HL-60 (cell line): ENCODE results near the gene TSPAN18.

Source experiments
- DNase-seq, 2 experiments: peaks; one replicate each; pipeline ENCODE4 v3.0.0-alpha.2; 2010 to 2020; ENCODE audit warnings: low read depth in 1 of 2, low spot score in 1 of 2
- H3K27ac ChIP-seq: fragments of 250-450 bp; sonication (Bioruptor Pico); replicated peaks from 2 replicates; pipeline ENCODE4 v1.5.1; 2020; ENCODE audit warnings: mild to moderate bottlenecking, moderate library complexity
- H3K27me3 ChIP-seq: fragments of 250-450 bp; sonication (Bioruptor Pico); 2 replicates; pipeline ENCODE4 v1.5.1; 2021; ENCODE audit warnings: mild to moderate bottlenecking, moderate library complexity; ENCODE audit not compliant: insufficient read depth, poor library complexity, severe bottlenecking
- H3K4me3 ChIP-seq: replicated peaks from 2 replicates; pipeline ENCODE4 v1.5.1; 2011; ENCODE audit warnings: mild to moderate bottlenecking, control low read depth, low read length; ENCODE audit not compliant: insufficient read depth
- GABPA ChIP-seq: IDR thresholded peaks from 2 replicates; pipeline ENCODE4 v1.6.1; 2012; ENCODE audit warnings: low read depth
- POLR2AphosphoS5 ChIP-seq: IDR thresholded peaks from 2 replicates; pipeline ENCODE4 v1.6.1; 2012; ENCODE audit warnings: low read depth
- SPI1 ChIP-seq: IDR thresholded peaks from 2 replicates; pipeline ENCODE4 v1.6.1; 2012; ENCODE audit warnings: low read depth, mild to moderate bottlenecking, borderline replicate concordance
- TF ChIP-seq, protein P1 (sequence below): IDR thresholded peaks from one replicate; pipeline ENCODE4 v1.5.1; 2011; ENCODE audit warnings: low read length, control low read depth, inconsistent platforms; ENCODE audit not compliant: insufficient read depth
- TF ChIP-seq, protein P2 (sequence below): IDR thresholded peaks from 2 replicates; pipeline ENCODE4 v1.6.1; 2012; ENCODE audit warnings: low read depth; ENCODE audit not compliant: insufficient replicate concordance

Gene TSPAN18

DNA sequence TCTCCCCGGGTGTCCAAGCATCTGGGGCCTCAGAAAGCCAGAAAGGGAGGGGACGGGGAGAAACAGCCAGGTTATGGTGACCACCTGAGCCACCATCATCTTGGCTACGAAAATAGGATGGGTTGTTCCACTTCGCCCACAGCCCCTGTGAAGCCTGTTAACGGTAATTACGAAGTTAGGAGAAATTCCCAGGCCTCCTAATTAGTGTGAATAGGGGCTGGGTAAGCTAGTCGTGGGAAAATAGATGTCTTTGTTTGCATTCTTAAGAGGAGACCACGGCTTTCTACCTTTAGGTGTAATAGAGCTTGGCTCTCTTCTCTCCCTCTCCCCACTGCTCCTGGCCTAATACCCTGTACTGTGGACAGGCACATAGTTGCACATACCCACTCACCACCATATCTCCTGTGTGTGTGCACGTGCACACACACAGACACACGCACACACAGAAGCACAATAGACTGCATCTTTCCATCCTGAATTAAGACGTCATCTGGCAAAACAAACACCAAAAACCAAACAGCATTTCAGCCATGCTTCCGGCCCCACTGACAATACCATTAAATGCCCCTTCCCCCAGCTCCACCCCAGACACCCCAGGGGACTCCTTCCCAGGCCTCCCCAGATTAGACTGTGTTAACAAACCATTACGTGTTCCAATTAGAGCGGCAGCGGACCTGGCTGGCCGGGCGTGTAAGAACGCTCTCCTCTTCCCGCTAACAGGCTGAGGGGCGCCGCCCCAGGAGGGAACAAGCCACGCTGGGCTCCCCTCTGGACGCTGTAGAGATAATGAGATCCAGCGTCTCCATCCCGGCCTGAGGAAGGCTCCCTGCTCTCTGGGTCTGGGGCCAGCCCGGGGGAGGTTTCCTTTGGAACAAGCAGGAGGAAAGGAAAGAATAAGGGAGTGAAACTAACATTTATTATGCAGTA is 151.1 kb downstream of the TSPAN18 start:
- no peak overlapping the region for H3K4me3 ChIP-seq
- no peak for DNase-seq
- no peak for TF ChIP-seq SPI1
- no peak overlapping the region for H3K27ac ChIP-seq
- H3K27me3 ChIP-seq, result no peaks in the 10 kb centered on the region

DNA sequence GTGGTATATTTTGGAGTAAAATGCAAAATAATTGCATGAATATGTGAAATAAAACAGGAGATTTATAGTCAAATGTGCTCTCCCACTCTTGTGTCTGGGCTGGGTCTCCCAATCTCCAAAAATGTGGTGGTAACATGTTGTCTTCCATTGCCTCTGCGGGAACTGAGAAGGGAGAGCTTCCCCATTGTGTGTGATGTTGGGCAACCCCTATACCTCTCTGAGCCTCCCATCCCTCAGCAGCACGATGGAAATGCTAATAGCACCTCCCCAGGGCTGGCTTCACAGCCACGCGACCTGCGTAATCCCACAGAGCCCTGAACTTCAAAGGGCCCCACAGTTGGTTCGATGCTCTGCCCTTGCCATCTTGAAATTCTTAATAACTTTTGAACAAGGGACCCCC is 151.9 kb downstream of the TSPAN18 start:
- peaks cover 3% of the 10 kb centered on the region for H3K27me3 ChIP-seq
- DNase-seq, result no peak
- TF ChIP-seq, protein P1, sequence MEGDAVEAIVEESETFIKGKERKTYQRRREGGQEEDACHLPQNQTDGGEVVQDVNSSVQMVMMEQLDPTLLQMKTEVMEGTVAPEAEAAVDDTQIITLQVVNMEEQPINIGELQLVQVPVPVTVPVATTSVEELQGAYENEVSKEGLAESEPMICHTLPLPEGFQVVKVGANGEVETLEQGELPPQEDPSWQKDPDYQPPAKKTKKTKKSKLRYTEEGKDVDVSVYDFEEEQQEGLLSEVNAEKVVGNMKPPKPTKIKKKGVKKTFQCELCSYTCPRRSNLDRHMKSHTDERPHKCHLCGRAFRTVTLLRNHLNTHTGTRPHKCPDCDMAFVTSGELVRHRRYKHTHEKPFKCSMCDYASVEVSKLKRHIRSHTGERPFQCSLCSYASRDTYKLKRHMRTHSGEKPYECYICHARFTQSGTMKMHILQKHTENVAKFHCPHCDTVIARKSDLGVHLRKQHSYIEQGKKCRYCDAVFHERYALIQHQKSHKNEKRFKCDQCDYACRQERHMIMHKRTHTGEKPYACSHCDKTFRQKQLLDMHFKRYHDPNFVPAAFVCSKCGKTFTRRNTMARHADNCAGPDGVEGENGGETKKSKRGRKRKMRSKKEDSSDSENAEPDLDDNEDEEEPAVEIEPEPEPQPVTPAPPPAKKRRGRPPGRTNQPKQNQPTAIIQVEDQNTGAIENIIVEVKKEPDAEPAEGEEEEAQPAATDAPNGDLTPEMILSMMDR, result no peak
- no peak for TF ChIP-seq POLR2AphosphoS5
- TF ChIP-seq SPI1, result no peak
- TF ChIP-seq, protein P2, sequence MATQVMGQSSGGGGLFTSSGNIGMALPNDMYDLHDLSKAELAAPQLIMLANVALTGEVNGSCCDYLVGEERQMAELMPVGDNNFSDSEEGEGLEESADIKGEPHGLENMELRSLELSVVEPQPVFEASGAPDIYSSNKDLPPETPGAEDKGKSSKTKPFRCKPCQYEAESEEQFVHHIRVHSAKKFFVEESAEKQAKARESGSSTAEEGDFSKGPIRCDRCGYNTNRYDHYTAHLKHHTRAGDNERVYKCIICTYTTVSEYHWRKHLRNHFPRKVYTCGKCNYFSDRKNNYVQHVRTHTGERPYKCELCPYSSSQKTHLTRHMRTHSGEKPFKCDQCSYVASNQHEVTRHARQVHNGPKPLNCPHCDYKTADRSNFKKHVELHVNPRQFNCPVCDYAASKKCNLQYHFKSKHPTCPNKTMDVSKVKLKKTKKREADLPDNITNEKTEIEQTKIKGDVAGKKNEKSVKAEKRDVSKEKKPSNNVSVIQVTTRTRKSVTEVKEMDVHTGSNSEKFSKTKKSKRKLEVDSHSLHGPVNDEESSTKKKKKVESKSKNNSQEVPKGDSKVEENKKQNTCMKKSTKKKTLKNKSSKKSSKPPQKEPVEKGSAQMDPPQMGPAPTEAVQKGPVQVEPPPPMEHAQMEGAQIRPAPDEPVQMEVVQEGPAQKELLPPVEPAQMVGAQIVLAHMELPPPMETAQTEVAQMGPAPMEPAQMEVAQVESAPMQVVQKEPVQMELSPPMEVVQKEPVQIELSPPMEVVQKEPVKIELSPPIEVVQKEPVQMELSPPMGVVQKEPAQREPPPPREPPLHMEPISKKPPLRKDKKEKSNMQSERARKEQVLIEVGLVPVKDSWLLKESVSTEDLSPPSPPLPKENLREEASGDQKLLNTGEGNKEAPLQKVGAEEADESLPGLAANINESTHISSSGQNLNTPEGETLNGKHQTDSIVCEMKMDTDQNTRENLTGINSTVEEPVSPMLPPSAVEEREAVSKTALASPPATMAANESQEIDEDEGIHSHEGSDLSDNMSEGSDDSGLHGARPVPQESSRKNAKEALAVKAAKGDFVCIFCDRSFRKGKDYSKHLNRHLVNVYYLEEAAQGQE, result no peak
- no peak for TF ChIP-seq GABPA
- no peak overlapping the region for H3K27ac ChIP-seq
- H3K4me3 ChIP-seq, result no peak overlapping the region

DNA sequence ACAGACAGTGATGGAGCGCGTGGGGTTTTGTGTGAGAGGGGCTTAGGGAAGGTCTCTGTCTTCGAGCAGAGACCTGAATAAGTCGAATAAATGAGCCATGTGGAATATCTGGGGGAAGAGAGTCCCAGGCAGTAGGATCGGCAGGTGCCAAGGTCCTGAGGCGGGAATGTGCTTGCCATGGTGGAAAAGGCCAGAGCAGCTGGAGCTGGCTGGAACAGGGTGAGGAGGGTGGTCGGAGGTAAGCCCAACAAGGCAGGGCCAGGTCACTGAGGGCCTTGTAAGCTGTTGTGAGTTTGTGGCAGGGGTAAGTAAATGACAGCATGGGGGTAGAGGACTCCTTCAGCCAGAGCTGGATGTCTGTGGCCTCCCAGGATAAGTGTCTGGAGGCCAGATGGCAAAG is 152.7 kb downstream of the TSPAN18 start:
- Histone ChIP-seq H3K27ac (no peak overlapping the region), H3K4me3 (no peak overlapping the region), H3K27me3 (peaks cover 3% of the 10 kb centered on the region)
- DNase-seq, result no peak
- TF ChIP-seq, protein P1, result no peak
- TF ChIP-seq SPI1, result no peak
- TF ChIP-seq, protein P2, result no peak
- no peak for TF ChIP-seq GABPA
- TF ChIP-seq POLR2AphosphoS5, result no peak

DNA sequence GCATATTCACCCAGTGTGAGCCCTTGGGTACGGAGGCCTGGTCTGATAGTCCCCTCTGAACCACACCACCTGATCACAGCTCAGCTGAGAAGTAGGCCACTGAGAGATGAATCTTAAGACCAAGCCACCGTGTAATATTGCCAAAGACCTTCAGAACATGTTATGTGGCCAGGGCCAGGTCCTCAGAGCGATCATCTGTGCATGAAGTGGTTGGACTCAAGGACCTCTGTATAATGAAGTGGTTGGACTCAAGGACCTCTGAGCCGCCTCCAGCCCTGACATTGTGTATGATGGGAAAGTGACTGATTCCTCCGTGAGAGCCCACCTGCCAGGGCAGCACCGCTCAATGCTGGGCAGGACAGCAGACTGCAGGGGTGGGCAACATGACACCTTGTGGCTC is 153.7 kb downstream of the TSPAN18 start:
- Histone ChIP-seq H3K27ac (no peak overlapping the region), H3K4me3 (no peak overlapping the region), H3K27me3 (peaks cover 3% of the 10 kb centered on the region)
- no peak for DNase-seq
- no peak for TF ChIP-seq POLR2AphosphoS5
- TF ChIP-seq, protein P1, result no peak
- no peak for TF ChIP-seq SPI1
- TF ChIP-seq, protein P2, result no peak
- no peak for TF ChIP-seq GABPA
